VCaP (cell line): ENCODE measurements around the gene APLP2.
"Not testable (repeated sequence)": the region's sequence is repeated elsewhere in the genome, so short reads cannot be mapped to it uniquely, and the experiment has no call there.

Source experiments
- H3K27ac ChIP-seq: fragments of 450-650 bp; 2 replicates; pipeline ENCODE4 v1.5.1; 2017
- CTCF ChIP-seq: fragments of 450-650 bp; conservative IDR thresholded peaks from 2 replicates; pipeline ENCODE4 v1.5.1; 2017; ENCODE audit warnings: mild to moderate bottlenecking, moderate library complexity

APLP2 gene

DNA sequence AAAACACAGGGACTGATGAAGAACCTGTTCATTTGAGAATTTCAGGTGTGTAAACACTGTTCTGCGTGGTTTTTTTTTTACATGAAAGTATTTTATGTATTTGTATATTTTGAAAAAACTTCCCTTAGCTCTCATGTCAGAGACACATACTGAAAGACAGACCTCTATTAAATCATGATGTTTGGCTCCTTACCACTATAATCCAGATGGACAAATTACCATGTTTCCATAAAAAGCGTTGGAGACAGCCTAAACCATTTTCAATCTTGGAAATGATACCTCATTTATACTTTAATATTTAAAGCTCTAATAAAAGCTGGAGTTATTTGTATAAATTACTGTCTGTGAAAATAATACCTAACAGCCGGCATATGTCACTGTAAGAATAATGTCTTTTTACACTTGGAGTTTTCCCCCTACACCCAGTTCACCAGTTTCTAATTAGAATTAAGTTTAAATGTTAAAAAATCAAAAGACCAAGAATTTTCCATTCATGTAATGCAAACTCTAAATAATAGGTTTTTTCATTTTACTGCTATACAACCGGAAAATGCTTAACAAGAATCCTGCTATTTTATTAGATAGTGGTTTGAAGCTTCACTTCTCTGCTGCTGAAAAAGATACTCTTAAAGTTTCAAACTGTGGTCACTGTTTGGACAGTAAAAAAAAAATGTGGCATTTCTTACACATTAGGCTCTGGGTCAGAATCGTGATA, 30.8 kb downstream of the APLP2 start:
- peak overlapping the region; percentile 89 for H3K27ac ChIP-seq
- no peak for TF ChIP-seq CTCF

GRCh38 chr11:130101661-130102060, 32.0 kb downstream of the APLP2 start:
- peak overlapping the region; percentile 89 for H3K27ac ChIP-seq
- TF ChIP-seq CTCF = no peak

- H3K27ac ChIP-seq = peak overlapping the region; percentile 89
- TF ChIP-seq CTCF = no peak
These were observed 32.9 kb downstream of the APLP2 start for GRCh38 chr11:130102301-130103249.

- no peak for TF ChIP-seq CTCF
- H3K27ac ChIP-seq = peak overlapping the region; percentile 89
These were observed 33.7 kb downstream of the APLP2 start for GRCh38 chr11:130103296-130103814.

DNA sequence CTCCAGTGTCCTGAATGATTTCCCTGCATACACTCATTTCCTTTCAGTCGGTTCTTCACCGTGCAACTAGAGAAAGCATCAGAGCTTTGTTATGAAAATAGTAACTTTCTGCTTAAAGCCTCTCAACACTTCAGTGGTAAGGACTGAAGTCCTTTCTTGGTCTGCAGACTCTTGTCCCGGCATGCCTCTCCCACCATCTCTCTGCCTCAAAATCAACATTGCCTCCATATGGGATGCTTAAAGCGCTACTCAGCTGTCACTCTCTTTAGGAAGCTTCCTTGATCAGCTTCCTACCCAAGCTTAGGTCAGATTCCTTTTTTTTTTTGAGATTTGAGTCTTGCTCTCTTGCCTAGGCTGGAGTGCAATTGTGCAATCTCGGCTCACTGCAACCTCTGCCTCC, 36.7 kb downstream of the APLP2 start:
- no peak overlapping the region for H3K27ac ChIP-seq
- TF ChIP-seq CTCF = no peak

DNA sequence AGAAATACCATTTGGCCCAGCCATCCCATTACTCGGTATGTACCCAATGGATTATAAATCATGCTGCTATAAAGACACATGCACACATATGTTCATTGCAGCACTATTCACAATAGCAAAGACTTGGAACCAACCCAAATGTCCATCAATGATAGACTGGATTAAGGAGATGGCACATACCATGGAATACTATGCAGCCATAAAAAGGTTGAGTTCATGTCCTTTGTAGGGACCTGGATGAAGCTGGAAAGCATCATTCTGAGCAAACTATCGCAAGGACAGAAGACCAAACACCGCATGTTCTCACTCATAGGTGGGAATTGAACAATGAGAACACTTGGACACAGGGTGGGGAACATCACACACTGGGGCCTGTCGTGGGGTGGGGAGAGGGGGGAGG, 39.0 kb downstream of the APLP2 start:
- not testable (repeated sequence) for H3K27ac ChIP-seq

- no peak for TF ChIP-seq CTCF
- H3K27ac ChIP-seq = no peak overlapping the region
These were observed 39.7 kb downstream of the APLP2 start for GRCh38 chr11:130109386-130109785.
